HG02870 (cell line): Measurements from ENCODE around the gene WNT9A.
"Not testable (repeated sequence)": the region's sequence is repeated elsewhere in the genome, so short reads cannot be mapped to it uniquely, and the experiment has no call there.

Experiments
- ATAC-seq: cut with Tn5 transposase; IDR thresholded peaks from one replicate; pipeline ENCODE4 v1.9.1; 2021; ENCODE audit warnings: mild to moderate bottlenecking, moderate library complexity; ENCODE audit not compliant: unreplicated experiment

WNT9A gene

DNA sequence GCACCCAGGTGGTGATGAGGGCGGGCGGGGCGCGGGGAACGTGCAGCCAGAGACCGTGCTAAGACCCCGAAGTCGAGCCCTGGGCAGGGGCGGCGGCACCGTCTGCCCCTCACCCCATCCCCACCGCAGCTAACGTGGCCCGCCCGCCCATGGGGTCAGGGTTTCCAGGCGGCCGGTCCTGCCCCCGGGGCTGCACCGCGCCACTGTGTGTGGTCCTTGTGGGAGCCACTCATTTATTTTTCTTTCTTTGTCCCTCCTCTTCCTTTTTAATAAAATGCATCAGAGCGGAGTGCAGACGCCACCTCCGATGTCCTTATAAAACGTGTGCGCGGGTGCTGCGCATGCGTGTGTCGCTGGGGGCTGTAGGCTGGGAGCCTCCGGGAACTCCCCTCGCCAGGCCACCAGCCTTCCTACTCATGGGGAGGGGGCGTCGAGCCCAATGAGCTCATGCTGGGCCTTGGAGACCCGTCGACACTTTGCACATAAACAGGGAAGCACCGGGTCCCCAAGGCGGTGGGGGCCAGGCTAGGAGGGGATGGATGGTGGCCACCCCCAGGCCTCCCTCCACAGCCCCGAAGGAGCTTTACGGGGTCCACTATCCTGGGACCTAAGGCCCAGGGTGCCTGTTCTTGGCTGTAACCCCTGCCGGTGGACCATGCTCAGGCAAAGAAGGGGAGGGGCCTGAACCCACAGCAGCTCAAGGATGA, 59.9 kb downstream of the WNT9A start:
- ATAC-seq = no peak

DNA sequence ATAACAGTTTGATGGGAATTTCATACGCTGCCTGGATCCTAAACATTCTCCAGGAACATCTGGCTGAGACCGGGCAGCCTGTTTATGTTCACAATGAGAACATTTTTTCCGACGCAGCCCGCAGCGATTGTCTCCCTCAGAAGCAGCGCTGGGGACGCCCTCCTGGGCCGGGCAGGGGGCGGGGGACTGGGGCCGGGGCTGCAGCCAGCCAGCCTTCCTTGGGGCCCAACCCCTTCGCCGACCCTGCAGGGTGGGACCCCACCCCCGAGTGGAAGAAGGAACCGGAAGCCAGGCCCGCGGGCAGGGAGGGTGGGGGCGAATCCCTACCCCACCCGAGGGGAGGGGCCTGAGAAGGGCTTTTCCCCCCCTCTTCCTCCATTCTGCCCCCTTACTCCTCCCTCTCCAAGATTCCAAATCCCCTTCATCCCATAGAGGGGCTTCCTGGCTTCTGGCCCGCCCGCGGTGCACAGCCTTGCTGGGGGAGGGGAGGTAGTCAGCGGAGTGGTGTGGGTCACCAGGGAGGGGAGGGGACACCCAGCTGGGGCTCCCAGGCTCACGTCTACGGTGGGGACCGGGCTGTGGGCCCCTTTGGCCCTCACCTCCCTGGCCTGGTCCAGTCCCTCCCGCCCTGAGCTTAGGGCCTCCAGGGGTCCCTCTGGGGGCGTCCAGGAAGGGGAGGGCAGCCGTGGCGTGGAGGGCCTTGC, 60.6 kb downstream of the WNT9A start:
- no peak for ATAC-seq

DNA sequence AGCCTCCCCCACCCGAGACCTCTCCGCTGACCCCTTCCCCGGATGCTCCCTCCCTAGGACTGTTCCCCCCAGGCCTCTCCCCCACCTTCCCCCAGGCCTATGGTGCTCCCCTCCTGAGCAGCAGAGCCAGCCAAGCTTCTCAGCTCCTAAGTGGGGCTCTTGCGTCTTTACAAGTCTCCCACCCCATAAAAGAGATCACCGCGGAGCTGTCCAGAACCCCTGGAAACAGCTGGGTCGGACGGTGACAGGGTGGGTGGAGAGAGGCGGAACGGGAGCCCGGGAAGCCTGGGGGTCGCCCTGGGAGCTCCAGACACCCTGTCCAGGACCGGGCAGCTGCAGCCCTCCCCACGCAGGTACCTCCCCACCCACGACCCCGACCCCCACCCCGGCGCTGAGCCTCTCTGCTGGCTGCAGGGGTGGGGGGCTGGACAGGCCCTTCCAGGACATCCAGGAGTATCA, 61.2 kb downstream of the WNT9A start:
- no peak for ATAC-seq

DNA sequence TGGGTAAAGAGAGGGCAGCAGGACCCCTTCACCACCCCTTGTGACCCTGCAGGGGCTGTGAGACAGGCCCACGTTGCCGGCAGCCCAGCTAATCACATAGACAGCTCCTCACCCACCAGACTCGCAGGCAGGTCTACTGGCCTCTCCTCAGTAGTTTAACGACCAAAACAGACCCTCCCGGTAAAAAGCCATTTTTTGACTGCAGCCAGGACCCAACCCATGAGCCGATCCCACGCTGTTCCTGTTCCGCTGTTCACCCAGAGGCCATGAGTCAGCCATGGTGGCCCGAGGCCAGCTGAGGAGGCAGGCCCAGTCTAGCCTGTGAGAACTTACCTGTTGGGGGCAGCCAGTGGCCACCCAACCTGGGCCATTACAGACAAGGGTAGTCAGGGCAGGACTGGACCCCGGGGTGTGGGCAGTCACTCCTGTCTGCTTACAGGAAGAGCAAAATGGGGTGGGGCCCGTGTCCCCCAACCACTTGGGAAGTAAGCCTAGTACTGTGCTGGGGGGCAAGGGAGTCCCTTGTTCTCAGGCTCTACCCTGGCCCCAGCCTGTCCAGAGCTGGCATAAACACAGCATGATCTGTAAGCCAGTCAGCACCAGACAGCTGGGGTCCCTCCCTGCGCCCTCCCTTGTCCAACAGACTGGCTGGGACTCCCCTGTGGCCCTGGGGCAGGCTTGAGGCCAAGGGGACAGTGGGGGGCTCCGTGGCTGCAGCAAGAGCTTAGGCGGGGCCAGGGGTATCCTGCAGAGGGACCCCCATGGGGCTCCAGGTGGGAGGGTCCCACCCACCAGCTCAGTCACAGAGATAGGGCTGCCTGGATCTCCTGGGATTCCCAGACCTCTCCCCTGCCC, 61.9 kb downstream of the WNT9A start:
- no peak for ATAC-seq

DNA sequence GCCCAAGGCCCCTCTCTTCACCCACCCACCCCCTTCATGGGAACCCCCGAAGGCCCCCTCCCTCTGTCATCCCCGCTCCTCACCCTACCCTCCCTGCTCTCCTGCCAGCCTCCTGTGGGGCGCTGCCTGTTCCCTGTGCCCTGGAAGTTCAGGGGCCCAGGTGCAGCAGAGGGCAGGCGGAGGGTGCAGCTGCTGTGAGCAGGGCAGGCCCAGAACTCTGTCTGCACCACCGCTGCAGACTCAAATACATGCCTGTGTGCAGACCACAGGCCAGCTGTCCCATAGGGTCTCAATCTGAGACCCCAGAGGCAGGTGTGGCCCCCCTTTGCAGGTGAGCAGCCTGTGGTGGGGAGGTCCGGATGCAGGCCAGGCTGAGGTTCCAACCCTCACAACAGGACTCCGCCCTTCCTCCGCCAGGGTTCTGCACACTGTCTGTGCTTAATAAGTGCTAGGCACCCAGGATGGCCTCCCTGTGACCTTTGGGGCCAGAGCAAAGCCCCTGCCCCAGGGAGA, 62.5 kb downstream of the WNT9A start:
- ATAC-seq = no peak

DNA sequence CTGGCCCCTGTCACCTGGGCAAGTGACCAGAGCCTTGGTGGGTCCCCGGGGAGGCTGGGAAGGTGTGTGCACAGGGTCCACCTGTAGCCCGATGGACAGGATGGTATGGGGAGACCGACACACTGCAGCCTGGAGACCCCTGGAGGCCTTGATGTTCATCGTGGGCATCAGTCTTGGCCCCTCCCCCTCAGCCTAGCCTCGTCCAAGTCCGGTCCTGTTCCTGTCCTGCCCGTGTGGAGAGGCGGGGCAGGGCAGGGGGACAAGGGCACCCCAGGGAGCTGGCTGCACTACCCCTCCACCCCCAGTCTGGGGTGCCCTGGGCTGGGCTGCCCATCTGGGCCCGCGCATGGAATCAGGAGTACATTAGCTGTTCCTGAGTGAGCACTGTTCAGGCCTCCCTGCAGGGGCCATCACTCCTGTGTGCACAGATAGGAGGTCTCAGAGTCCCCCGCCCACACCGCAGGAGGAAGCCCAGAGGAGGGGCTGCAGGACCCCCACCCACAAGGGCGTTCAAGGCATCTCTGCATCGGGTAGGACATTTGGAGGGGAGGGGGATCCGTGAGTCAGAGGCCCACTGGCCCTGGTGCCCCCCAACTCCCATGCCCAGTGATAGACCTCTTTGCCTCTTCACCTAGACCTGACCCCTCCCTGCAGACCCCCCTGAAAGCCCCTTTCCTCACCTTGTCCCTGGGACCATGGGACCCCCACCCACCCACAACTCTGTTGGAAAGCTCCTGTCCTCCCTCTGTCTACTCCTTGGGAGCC, 63.2 kb downstream of the WNT9A start:
- ATAC-seq = no peak

DNA sequence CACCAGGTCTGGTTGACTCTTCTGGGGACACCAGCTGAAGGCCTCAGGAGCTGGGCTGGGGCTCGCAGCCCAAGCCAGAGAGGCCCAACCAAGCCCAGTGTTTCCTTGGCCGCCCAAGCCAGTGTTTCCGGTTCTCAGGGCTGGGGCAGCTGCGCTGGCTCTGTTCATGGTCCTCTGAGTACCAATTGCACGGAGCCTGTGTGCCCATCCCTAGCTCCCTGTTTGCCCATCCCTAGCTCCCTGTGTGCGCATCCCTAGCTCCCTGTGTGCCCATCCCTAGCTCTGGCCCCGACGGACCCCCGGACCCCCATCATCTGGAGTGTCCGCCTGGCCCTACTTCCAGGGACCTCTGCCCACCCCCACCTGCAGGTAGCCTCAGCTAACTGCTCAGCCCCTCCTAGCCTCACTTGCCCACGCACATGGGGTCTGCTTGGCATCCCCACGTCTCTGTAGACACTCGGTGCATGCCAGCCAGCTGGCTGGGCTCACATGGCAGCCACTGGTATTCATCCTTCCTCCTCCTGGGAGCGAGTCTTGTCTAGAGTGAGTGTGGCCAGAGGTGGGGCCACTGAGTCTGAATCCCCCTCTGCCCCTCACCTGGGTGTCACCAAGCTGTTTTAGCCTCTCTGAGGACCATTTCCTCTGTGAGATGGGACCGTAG, 64.0 kb downstream of the WNT9A start:
- no peak for ATAC-seq

DNA sequence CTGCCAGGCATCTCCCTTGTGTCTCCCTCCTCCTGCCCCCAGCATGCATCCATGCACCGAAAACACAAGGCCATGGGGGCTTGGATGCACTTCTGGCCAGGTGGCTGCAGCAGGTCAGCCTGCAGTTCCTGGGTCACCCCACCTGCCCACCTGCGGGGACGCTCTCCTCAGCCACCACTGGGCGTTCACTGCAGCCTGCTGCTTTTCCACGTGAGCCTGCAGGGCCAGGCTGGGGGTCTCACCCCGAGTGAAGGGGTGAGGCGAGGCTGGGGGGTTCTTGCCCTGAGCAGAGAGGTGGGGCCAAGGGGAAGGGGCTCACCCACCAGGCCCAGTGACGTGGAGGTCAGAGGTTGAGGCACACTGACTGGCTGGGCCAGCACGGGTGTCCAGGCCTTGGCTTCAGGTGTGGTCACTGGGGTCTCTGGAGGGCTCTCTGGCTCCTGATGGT, 64.6 kb downstream of the WNT9A start:
- no peak for ATAC-seq

DNA sequence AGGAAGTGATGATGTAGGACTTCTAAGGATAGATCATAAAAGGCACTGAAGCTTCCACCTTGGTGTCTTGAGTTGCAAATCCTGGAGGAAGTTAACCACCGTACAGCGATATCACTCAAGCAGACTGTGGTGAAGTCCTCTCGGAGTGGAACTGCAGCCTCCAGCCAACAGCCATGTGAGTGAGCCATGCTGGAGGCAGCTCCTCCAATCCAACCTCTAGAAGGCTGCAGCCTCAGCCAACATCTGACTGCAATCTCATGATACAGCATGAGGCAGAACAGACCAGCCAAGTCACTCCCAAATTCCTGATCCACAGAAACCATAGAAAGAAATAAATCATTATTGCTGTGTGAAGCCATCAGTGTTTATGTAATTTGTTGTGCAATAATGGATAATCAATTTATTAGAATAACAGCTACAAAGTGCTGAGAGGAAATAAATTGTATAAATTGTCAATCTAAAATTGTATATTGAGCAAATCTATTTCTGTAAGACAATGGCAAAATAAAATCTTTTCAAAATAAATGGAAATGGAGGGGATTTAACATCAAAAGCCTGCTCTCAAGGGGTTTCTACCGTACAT, 67.3 kb downstream of the WNT9A start:
- no peak for ATAC-seq

DNA sequence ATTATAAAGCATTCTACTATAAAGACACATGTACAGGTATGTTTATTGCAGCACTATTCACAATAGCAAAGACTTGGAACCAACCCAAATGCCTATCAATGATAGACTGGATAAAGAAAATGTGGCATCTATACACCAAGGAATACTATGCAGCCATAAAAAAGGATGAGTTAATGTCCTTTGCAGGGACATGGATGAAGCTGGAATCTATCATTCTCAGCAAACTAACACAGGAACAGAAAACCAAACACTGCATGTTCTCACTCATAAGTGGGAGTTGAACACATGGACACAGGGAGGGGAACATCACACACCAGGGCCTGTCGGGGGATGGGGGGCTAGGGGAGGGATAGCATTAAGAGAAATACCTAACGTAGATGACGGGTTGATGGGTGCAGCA, 69.9 kb downstream of the WNT9A start:
- ATAC-seq = not testable (repeated sequence)

DNA sequence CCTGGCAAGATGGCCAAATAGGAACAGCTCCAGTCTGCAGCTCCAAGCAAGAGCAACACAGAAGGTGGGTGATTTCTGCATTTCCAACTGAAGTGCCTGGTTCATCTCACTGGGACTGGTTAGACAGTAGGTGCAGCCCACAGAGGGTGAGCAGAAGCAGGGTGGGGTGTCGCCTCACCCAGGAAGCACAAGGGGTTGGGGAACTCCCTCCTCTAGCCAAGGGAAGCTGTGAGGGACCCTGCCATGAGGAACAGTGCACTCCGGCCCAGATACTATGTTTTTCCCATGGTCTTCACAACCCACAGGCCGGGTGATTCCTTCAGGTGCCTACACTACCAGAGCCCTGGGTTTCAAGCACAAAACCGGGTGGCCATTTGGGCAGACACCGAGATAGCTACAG, 75.8 kb downstream of the WNT9A start:
- not testable (repeated sequence) for ATAC-seq

DNA sequence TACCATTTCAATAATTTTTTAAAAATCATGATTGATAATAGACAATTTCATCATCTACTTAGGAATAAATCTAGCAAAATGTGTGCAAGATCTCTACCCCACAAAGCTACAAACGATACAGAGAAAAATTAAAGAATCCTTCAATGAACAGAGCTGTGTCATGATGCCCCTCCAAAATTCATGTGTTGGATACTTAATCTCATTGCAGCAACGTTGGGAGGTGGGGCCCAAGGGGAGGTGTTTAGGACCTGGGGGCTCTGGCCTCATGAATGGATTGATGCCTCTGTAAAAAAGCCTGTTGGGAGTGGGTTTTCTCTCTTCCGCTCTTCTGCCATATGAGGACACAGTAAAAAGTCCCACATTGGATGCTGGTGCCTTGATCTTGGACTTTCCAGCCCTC, 77.4 kb downstream of the WNT9A start:
- ATAC-seq = no peak

DNA sequence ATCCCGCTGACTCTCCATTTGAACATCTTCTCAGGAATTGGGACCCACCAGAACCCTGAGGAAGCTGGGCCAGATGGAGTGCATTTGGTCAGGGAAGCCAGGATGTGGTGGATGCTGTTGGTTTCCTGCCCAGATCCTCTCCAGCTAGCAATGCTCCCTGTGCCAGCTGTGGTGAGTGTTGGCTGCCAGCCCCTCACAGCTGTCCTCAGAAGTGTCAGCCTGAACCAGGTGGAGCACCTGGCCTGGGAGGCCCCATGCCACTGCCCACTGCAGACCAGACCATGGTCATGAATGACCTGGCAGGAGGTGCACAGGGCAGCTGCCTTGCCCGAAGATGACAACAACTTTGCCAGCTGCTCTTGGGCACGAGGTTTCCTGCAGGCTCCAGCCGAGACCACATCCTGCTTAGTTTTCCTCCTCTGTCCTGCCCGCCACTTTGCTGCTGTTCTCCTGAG, 77.9 kb downstream of the WNT9A start:
- ATAC-seq = no peak

DNA sequence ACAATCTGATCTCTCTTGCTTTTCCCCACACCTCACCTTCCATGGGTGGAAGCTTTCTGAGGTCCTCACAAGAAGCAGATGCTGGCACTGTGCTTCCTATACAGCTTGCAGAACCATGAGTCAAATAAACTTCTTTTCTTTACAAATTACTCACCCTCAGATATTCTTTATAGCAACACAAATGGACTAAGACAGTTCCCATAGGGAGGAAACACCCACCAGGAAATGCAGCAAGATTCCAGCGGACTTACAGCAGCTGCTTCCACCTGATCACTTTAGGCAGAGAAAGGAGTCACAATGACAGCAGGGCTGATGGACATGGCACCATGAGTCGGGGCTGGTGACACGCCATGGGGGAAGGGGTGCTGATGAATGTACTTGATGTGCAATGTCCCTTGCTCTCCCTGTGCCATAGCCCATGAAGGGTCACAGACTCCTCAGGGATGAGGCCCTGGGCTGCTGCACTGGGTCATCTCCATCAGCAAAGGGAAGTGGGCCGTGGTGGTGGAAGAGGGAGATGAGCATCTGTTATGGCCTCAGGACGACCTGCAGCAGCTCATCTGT, 78.4 kb downstream of the WNT9A start:
- ATAC-seq = no peak
